GM23338 (cell line): ENCODE measurements around the gene KIAA1549. TPM values are rescaled to one million over a fixed set of nuclear protein-coding genes. Genes with fewer than 3 reads are reported as not detected.

Experiments used
- ATAC-seq: fragments of 200-7000 bp; cut with Tn5 transposase; 3 replicates; pipeline ENCODE4 v1.9.1; 2020
- DNase-seq: peaks from one replicate; pipeline ENCODE4 v3.0.0-alpha.2; 2015; ENCODE audit warnings: low spot score
- H2AFZ ChIP-seq: fragments of 200-600 bp; sonication (generic); 2 replicates; pipeline ENCODE4 v1.8.0; 2016; ENCODE audit warnings: antibody characterized with exemption, mild to moderate bottlenecking, moderate library complexity
- H3F3A ChIP-seq: fragments of 200-600 bp; sonication (generic); replicated peaks from 2 replicates; pipeline ENCODE4 v1.8.0; 2017; ENCODE audit warnings: antibody characterized with exemption, mixed run types, low read depth
- H3K27ac ChIP-seq: fragments of 200-600 bp; sonication (generic); 2 replicates; pipeline ENCODE4 v1.6.1; 2016; ENCODE audit warnings: low read depth
- H3K27me3 ChIP-seq: fragments of 200-600 bp; sonication (generic); 2 replicates; pipeline ENCODE4 v1.8.0; 2016; ENCODE audit warnings: mild to moderate bottlenecking, mixed run types, moderate library complexity; ENCODE audit not compliant: insufficient read depth
- H3K36me3 ChIP-seq: fragments of 200-600 bp; sonication (generic); 2 replicates; pipeline ENCODE4 v1.8.0; 2016; ENCODE audit warnings: mild to moderate bottlenecking; ENCODE audit not compliant: insufficient read depth
- H3K4me1 ChIP-seq: fragments of 200-600 bp; sonication (generic); 2 replicates; pipeline ENCODE4 v1.8.0; 2016; ENCODE audit warnings: mild to moderate bottlenecking, moderate library complexity; ENCODE audit not compliant: insufficient read depth
- H3K4me2 ChIP-seq: fragments of 200-600 bp; sonication (generic); 2 replicates; pipeline ENCODE4 v1.7.1; 2017; ENCODE audit warnings: mixed run types
- H3K4me3 ChIP-seq: fragments of 200-600 bp; sonication (generic); 2 replicates; pipeline ENCODE4 v1.6.1; 2016; ENCODE audit warnings: mixed run types
- H3K79me2 ChIP-seq: fragments of 200-600 bp; sonication (generic); replicated peaks from 2 replicates; pipeline ENCODE4 v1.8.0; 2017; ENCODE audit warnings: mild to moderate bottlenecking; ENCODE audit not compliant: insufficient read depth
- H3K9me2 ChIP-seq: fragments of 200-600 bp; sonication (generic); 2 replicates; pipeline ENCODE4 v1.8.0; 2017; ENCODE audit not compliant: insufficient read depth
- H4K20me1 ChIP-seq: fragments of 200-600 bp; sonication (generic); replicated peaks from 2 replicates; pipeline ENCODE4 v1.8.0; 2017; ENCODE audit warnings: mild to moderate bottlenecking; ENCODE audit not compliant: insufficient read depth
- H3K27ac Mint-ChIP-seq: 2 replicates; pipeline ENCODE4 v1.8.0; 2020; ENCODE audit warnings: inconsistent platforms, mild to moderate bottlenecking, moderate library complexity, mixed read lengths
- H3K27me3 Mint-ChIP-seq: 3 replicates; pipeline ENCODE4 v1.8.0; 2022; ENCODE audit warnings: low read depth, mild to moderate bottlenecking, moderate library complexity, mixed read lengths, inconsistent platforms; ENCODE audit not compliant: insufficient read depth, poor library complexity
- H3K36me3 Mint-ChIP-seq: 3 replicates; pipeline ENCODE4 v1.8.0; 2021; ENCODE audit warnings: low read depth, mild to moderate bottlenecking, inconsistent platforms, moderate library complexity, mixed read lengths
- H3K4me1 Mint-ChIP-seq: 3 replicates; pipeline ENCODE4 v1.8.0; 2020; ENCODE audit warnings: mild to moderate bottlenecking, inconsistent platforms, mixed read lengths
- H3K4me3 Mint-ChIP-seq: 3 replicates; pipeline ENCODE4 v1.8.0; 2021; ENCODE audit warnings: moderate library complexity, mild to moderate bottlenecking, inconsistent platforms, mixed read lengths
- H3K9me3 Mint-ChIP-seq: 3 replicates; pipeline ENCODE4 v1.8.0; 2020; ENCODE audit warnings: moderate library complexity, mild to moderate bottlenecking, inconsistent platforms, mixed read lengths
- CREB1 ChIP-seq: fragments of 250-450 bp; sonication (Bioruptor Pico); IDR thresholded peaks from 2 replicates; pipeline ENCODE4 v1.5.0; 2020; ENCODE audit warnings: low read depth, mild to moderate bottlenecking, moderate library complexity
- CTCF ChIP-seq, 2 experiments: fragments of 200-600 bp in 1 of 2; sonication (generic) in 1 of 2; conservative IDR thresholded peaks; 2 replicates each; pipeline versions ENCODE4 v1.5.1 to v1.6.1; 2016 to 2017; ENCODE audit warnings: antibody characterized with exemption in 2 of 2, low read depth in 2 of 2, mild to moderate bottlenecking in 2 of 2, moderate library complexity in 1 of 2
- ETS1 ChIP-seq: IDR thresholded peaks from 2 replicates; pipeline ENCODE4 v1.6.1; 2016; ENCODE audit warnings: antibody characterized with exemption
- EZH2 ChIP-seq: fragments of 200-600 bp; sonication (generic); IDR thresholded peaks from one replicate; pipeline ENCODE4 v1.8.0; 2017; ENCODE audit warnings: antibody characterized with exemption, mild to moderate bottlenecking, low read depth; ENCODE audit not compliant: unreplicated experiment
- EZH2phosphoT487 ChIP-seq: fragments of 200-600 bp; sonication (generic); IDR thresholded peaks from one replicate; pipeline ENCODE4 v1.8.1; 2018; ENCODE audit warnings: antibody characterized with exemption; ENCODE audit not compliant: unreplicated experiment
- JUNB ChIP-seq: IDR thresholded peaks from one replicate; pipeline ENCODE4 v1.6.1; 2016; ENCODE audit warnings: antibody characterized with exemption; ENCODE audit not compliant: unreplicated experiment
- NANOG ChIP-seq: IDR thresholded peaks from 2 replicates; pipeline ENCODE4 v1.6.1; 2016; ENCODE audit warnings: antibody characterized with exemption, borderline replicate concordance
- POLR2AphosphoS5 ChIP-seq: IDR thresholded peaks from 2 replicates; pipeline ENCODE4 v1.6.1; 2016; ENCODE audit warnings: antibody characterized with exemption, low read depth
- REST ChIP-seq: IDR thresholded peaks from one replicate; pipeline ENCODE4 v1.6.1; 2018; ENCODE audit warnings: antibody characterized with exemption; ENCODE audit not compliant: unreplicated experiment
- STAT1 ChIP-seq: IDR thresholded peaks from one replicate; pipeline ENCODE4 v1.6.1; 2016; ENCODE audit warnings: antibody characterized with exemption; ENCODE audit not compliant: unreplicated experiment
- ZNF114 ChIP-seq: fragments of 250-450 bp; sonication (Bioruptor Pico); IDR thresholded peaks from 2 replicates; pipeline ENCODE4 v1.5.0; 2020; ENCODE audit warnings: mild to moderate bottlenecking, moderate library complexity
- ZNF331 ChIP-seq: fragments of 250-450 bp; sonication (Bioruptor Pico); IDR thresholded peaks from 2 replicates; pipeline ENCODE4 v1.5.0; 2020; ENCODE audit warnings: low read depth, mild to moderate bottlenecking, moderate library complexity
- ZNF462 ChIP-seq: fragments of 250-450 bp; sonication (Bioruptor Pico); IDR thresholded peaks from 2 replicates; pipeline ENCODE4 v1.5.0; 2020; ENCODE audit warnings: mild to moderate bottlenecking, moderate library complexity
- polyA plus RNA-seq: library from polyadenylated mRNA; unstranded; fragments of >200 nt; fragmentation: Nextera tagmentation; extraction: Ambion mirVana; gene quantifications from 2 replicates; pipeline ENCODE4 v1.2.1, GENCODE V29; 2016
- total RNA-seq: library from RNA; depleted of rRNA; stranded (reverse); fragments of >200 nt; shearing (Covaris generic); gene quantifications from 2 replicates; pipeline ENCODE4 v1.2.3, GENCODE V29; 2014

KIAA1549 gene
- total and polyA plus RNA-seq, 2 experiments from 2014 or later = 3.6 to 13.5 TPM

GRCh38 chr7:138872576-138872975 is 108.6 kb downstream of the KIAA1549 start:
- Mint-ChIP-seq H3K9me3 (no peaks in the 10 kb centered on the region), H3K27me3 (peaks cover 2% of the 10 kb centered on the region), H3K27ac (peak overlapping the region; percentile 65; the same call in 1 of the 2 replicates), H3K4me3 (no peak overlapping the region), H3K4me1 (no peaks in the 10 kb centered on the region; the same call in 2 of the 3 replicates), H3K36me3 (peaks cover 35% of the 10 kb centered on the region)
- H4K20me1 ChIP-seq = no peaks in the 10 kb centered on the region
- H3K79me2 ChIP-seq = no peaks in the 10 kb centered on the region
- H3K27me3 ChIP-seq = no peaks in the 10 kb centered on the region
- H3K4me2 ChIP-seq = no peak overlapping the region
- H3K4me3 ChIP-seq = no peak overlapping the region
- H3K4me1 ChIP-seq = no peaks in the 10 kb centered on the region
- no peak for ATAC-seq
- TF ChIP-seq STAT1 = no peak
- TF ChIP-seq ETS1 = no peak
- TF ChIP-seq ZNF331 (CRISPR knock-in tag) = no peak
- no peak for TF ChIP-seq NANOG
- TF ChIP-seq CTCF (conservative IDR thresholded peaks at IDR 0.05; ENCODE audit: low read depth in 2 of 2) = no peak
- TF ChIP-seq CREB1 = no peak
- no peak for TF ChIP-seq JUNB
- TF ChIP-seq EZH2 = no peak
- TF ChIP-seq ZNF114 (CRISPR knock-in tag) = no peak
- TF ChIP-seq EZH2phosphoT487 = no peak
- TF ChIP-seq REST = no peak
- no peak for TF ChIP-seq POLR2AphosphoS5
- TF ChIP-seq ZNF462 (CRISPR knock-in tag) = no peak
- H2AFZ ChIP-seq = no peak overlapping the region
- H3F3A ChIP-seq = no peaks in the 10 kb centered on the region
- H3K9me2 ChIP-seq = no peaks in the 10 kb centered on the region
- no peak overlapping the region for H3K27ac ChIP-seq
- no peaks in the 10 kb centered on the region for H3K36me3 ChIP-seq
- no peak for DNase-seq
